ENCODE results near the gene PHAF1.

DNA sequence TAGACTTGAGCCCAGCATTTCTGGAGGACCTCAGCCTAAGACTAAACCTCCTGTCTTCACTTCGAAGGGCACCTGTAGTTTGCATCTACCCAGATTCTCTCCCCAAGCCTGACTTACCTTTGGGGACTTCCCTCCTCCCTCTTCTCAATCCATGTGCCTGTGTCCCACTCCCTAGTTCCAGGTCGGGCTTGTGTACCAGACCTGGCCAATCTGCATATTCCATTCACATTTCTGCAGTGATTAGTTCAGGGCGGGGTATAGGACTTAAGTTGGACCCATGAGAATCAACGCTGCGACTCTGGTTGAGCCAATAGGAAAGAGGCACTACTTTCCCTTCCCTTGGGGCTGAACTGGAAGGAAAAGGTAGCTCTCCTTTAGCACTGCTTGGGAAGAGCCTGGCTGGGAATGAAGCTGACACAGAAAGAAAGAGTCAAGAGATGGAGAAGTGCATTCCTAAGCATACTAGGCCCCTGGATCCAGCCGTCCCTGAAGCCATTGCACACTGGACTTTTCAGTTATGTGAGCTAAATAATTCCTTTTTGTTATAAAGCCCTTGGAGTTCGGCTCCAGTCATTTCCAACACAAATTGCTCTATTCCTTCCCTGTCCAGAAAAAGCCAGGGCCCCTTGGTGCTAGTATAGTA lies 47.5 kb downstream of the PHAF1 start:
- TF ChIP-seq, protein P1, sequence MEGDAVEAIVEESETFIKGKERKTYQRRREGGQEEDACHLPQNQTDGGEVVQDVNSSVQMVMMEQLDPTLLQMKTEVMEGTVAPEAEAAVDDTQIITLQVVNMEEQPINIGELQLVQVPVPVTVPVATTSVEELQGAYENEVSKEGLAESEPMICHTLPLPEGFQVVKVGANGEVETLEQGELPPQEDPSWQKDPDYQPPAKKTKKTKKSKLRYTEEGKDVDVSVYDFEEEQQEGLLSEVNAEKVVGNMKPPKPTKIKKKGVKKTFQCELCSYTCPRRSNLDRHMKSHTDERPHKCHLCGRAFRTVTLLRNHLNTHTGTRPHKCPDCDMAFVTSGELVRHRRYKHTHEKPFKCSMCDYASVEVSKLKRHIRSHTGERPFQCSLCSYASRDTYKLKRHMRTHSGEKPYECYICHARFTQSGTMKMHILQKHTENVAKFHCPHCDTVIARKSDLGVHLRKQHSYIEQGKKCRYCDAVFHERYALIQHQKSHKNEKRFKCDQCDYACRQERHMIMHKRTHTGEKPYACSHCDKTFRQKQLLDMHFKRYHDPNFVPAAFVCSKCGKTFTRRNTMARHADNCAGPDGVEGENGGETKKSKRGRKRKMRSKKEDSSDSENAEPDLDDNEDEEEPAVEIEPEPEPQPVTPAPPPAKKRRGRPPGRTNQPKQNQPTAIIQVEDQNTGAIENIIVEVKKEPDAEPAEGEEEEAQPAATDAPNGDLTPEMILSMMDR (IDR thresholded peaks at IDR 0.05 in 2 of 3, conservative IDR thresholded peaks at IDR 0.05 in 1 of 3; ENCODE audit: borderline replicate concordance in 1 of 3, insufficient read depth in 1 of 3, low read depth in 2 of 3, low read length in 2 of 3): no peak
- TF ChIP-seq POLR2A (IDR thresholded peaks at IDR 0.05; ENCODE audit: borderline replicate concordance, extremely low read depth, insufficient read depth, insufficient read length) (no peak), MAX (IDR thresholded peaks at IDR 0.05) (no peak), TCF7L2 (IDR thresholded peaks at IDR 0.05; ENCODE audit: borderline replicate concordance, extremely low read depth, insufficient read depth, insufficient read length) (no peak), EZH2 (IDR thresholded peaks at IDR 0.05) (no peak), REST (IDR thresholded peaks at IDR 0.05; ENCODE audit: low read depth) (no peak), ZBTB33 (IDR thresholded peaks at IDR 0.05; ENCODE audit: extremely low read depth, insufficient replicate concordance, low read length) (no peak), SRF (IDR thresholded peaks at IDR 0.05; ENCODE audit: low read depth) (no peak)
